ENCODE measurements around the gene LPAR3.
A peak's percentile ranks its signal among the peaks of the same experiment; 100 is the strongest.

LPAR3 gene

DNA sequence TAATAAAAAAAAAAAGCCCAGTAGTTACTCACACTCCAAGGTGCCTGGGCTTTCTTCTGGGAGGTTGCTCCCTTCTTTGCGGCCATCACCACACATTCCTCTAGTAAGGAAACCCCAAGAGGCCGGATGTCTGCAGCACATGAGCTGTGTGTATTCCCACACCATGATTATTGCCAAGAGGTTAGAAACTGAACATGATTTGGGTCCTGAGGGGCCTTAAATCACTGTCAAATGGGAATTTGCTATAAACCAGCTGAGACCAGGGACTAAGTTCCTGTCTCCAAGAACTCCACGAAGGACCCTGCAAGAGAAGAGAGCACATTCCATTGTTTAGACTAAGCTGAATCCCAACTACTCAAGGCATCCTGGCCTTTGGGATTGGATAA, 117.5 kb downstream of the LPAR3 start:
- FAIRE-seq: no peak
- TF ChIP-seq POLR2A (IDR thresholded peaks at IDR 0.05; ENCODE audit: low read depth, low read length): no peak
- DNase-seq (ENCODE audit: insufficient read length, low spot score): no peak

DNA sequence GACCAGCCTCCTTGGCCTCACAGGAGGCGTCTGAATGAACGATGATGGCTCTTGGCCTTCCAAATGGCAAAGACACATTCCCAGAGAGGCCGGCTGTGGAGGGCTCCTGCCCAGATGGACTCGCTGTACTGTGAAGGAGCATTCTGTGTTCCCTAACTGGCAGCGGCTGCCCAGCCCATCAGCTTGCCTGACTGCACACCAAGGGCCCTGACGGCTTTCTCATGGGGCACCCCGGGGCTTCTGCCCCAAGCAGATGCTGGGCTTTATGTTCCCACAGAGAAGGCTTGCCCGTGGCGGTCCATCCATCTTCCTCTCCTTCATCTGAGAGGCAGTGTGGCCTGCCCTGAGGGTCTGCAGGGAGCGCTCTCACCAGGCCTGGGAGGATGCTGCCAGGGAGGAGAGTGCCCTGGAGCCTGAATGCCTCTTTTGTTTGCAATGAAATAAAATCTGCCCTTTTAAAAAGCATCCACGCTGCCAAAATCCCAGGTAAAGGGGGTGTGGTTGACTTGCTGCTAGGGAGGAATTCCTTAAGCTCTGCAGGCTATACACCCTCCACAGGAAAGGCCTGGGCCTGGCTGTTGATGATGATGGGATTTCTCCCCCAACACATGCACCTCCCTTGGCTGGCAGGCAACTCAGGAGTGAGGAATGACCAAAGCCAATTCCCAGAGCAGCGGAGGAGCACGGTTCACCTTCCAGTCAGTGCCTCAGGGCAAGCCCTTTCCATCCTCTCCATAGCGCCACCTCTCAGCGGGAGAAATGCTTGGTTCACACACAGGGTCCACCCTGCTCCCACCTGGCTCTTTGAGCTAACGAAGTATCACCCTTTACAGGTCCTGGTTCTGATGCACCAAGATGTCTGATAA, 118.1 kb downstream of the LPAR3 start:
- TF ChIP-seq POLR2A (IDR thresholded peaks at IDR 0.05; ENCODE audit: low read depth, low read length): no peak
- DNase-seq (ENCODE audit: insufficient read length, low spot score): no peak
- no peak for FAIRE-seq

DNA sequence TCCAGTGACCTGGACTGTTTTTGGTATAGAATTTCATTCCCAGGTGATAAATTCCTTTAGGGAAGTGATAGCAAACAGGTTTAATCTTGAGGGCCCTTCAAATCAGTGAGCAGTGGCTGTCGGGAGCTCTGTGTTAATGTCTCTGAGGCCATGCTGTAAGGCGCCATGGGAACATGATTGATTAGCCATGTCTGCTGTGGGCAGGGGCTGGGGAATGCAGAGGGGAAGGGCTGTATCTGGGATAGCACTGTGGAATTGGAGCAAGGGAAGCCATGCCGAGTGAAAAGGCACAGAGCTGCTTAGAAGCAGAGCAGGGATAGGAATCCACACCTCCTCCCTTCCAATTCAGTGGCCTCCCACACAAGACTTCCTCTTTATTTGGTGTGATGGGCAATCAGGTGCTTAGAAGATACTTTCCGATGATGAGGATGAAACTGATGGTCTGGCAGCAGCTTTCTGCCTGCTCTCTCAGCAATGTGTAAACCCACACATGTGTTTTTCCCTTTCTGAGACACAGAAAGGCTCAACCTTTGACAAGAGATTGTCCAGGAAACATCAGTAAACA, 119.0 kb downstream of the LPAR3 start:
- FAIRE-seq (no peak), DNase-seq (ENCODE audit: insufficient read length, low spot score) (no peak)
- no peak for TF ChIP-seq POLR2A (IDR thresholded peaks at IDR 0.05; ENCODE audit: low read depth, low read length)

DNA sequence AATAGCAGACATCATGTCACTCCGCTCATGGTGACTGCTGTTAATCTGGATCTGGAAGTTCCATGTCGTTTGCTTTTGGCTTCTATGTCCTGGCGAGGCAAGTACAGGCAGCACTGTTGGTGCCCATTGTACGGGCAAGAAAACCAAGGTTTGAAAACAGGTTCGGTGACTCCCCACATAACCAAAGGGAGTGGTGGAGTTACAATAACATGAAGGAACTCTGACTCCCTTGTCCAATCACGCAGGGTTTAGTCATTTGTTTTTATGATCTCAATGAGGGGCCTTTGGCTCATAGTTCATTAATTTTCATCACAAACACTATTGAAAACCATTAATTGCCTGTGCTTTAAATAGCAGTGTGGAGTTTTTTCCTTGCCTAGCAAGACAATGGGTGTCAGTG, 119.8 kb downstream of the LPAR3 start:
- no peak for FAIRE-seq
- no peak for DNase-seq (ENCODE audit: insufficient read length, low spot score)
- no peak for TF ChIP-seq POLR2A (IDR thresholded peaks at IDR 0.05; ENCODE audit: low read depth, low read length)

GRCh38 chr1:84772428-84772943, 120.5 kb downstream of the LPAR3 start:
- TF ChIP-seq POLR2A (IDR thresholded peaks at IDR 0.05; ENCODE audit: low read depth, low read length): no peak
- FAIRE-seq: peak; percentile 43

DNA sequence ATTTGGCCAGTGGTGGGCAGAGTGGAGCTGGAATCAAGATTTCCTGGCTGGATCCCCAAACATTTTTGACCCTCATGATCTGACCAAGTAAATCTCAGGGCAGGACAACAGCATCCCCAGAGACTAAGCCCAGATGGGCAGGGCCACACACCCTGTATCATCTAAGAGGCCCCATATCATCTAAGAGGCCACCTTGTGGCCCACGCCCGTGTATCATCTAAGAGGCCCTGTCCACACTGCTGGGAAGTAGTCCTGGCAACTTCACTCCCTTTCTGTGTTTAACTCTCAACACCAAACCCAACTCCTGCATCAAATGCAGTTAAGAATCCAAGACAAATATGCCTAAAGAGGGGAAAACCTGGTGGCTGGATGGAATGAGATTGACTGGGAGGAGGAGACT, 121.1 kb downstream of the LPAR3 start:
- FAIRE-seq (no peak), DNase-seq (ENCODE audit: insufficient read length, low spot score) (no peak)
- no peak for TF ChIP-seq POLR2A (IDR thresholded peaks at IDR 0.05; ENCODE audit: low read depth, low read length)

More at GRCh38 chr1:84772428-84772943, 120.5 kb downstream of the LPAR3 start:
- peak; percentile 60 for DNase-seq (ENCODE audit: insufficient read length, low spot score)

GRCh38 chr1:84770481-84770880, 122.5 kb downstream of the LPAR3 start:
- TF ChIP-seq POLR2A (IDR thresholded peaks at IDR 0.05; ENCODE audit: low read depth, low read length): no peak
- no peak for FAIRE-seq

DNA sequence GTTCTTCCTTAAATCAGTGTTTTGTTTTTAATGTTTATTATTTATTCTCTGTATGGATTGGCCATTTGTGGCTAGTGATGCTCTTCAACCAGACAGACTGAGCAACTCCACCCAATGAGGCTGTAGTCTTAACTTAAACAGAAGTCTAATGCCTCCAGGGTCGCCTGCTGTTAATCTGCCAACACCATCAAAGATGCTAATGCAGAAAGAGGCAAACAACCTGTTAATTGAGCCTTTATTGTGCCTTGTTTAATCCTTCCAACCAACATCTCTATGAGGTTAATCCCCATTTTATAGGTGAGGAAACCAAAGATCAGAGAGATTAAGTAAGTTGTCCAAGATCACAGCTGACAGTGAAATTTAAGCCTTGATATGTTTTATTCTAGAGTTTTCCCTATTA, 123.4 kb downstream of the LPAR3 start:
- no peak for FAIRE-seq
- DNase-seq (ENCODE audit: insufficient read length, low spot score): no peak
- no peak for TF ChIP-seq POLR2A (IDR thresholded peaks at IDR 0.05; ENCODE audit: low read depth, low read length)

More at GRCh38 chr1:84770481-84770880, 122.5 kb downstream of the LPAR3 start:
- no peak for DNase-seq (ENCODE audit: insufficient read length, low spot score)

GRCh38 chr1:84768634-84769033, 124.4 kb downstream of the LPAR3 start:
- TF ChIP-seq POLR2A (IDR thresholded peaks at IDR 0.05; ENCODE audit: low read depth, low read length): no peak
- DNase-seq (ENCODE audit: insufficient read length, low spot score): no peak
- no peak for FAIRE-seq

DNA sequence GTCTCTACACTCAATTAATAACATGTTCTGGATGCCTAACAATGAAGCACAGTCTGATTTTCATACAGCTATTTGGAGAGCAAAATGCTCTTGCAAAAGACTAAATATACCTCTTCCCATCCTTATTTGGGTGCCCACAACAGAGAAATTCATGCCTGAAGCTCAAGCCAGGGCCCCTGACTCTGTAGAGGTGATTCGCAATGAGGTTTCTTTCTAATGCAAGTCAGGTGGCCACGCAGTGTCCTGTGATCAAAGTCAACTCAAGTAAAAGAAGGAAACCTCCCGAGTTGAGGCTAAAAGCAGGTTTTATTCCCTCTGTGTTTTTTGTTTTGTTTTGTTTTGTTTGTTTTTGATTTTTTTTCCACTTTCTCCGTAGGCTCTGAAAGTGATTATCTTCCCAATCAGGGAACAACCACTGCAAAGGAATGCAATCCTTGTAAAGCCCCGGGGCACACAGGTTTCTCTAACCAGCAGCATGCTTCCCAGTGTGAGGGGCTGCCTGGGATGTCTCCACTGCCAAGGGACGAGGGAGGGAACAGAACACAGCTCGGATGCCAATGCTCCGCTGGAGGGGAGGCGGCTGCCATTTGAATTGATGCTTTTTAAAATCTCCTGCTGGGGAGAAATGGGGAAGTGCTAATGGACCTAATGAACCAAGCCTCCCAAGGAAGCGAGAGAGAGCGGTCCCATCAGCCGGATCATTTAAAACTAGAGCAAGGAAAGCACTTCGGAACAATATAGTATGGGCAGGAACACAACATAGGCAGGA, 128.9 kb downstream of the LPAR3 start:
- no peak for DNase-seq (ENCODE audit: insufficient read length, low spot score)
- TF ChIP-seq POLR2A (IDR thresholded peaks at IDR 0.05; ENCODE audit: low read depth, low read length): no peak
- FAIRE-seq: no peak

DNA sequence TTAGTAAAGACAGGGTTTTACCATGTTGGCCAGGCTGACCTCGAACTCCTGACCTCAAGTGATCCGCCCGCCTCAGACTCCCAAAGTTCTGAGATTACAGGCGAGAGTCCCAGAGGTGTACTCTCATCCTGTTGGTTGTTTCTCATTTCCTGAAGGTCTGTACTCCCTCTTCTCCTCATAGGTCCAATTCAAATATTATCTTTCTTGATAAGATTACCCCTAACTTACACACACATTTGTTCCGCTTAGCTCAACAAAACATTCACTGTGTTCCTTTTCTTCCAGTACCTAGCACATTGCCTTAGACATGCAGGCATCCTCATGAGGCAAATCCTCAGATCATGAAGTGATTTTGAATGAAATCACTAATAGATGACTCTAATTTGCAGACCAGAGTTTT, 130.3 kb downstream of the LPAR3 start:
- no peak for TF ChIP-seq POLR2A (IDR thresholded peaks at IDR 0.05; ENCODE audit: low read depth, low read length)
- FAIRE-seq: no peak
- DNase-seq (ENCODE audit: insufficient read length, low spot score): no peak

All from H54 (cell line).